ENCODE results near the gene BHMT2.

DNA sequence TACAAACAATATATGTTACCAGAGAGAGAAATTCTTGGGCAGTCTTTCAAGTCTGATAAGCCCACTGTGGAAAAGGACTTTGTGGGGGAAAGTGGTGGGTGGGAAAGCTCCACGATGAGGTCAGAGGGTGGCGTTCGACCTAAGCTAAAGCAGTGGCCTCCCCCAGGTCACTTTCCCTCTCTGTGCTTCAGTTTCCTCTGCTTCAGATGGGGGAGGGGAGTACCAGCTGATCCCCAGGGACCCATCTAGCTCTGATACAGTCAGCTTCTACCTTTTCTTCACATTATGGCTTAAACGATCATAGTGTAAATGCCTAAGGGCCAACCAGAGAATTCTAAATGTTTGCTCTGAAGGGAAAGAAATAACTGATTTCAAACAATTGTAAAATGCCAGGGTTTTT lies 47.8 kb upstream of the BHMT2 start:
- TF ChIP-seq, protein P1, sequence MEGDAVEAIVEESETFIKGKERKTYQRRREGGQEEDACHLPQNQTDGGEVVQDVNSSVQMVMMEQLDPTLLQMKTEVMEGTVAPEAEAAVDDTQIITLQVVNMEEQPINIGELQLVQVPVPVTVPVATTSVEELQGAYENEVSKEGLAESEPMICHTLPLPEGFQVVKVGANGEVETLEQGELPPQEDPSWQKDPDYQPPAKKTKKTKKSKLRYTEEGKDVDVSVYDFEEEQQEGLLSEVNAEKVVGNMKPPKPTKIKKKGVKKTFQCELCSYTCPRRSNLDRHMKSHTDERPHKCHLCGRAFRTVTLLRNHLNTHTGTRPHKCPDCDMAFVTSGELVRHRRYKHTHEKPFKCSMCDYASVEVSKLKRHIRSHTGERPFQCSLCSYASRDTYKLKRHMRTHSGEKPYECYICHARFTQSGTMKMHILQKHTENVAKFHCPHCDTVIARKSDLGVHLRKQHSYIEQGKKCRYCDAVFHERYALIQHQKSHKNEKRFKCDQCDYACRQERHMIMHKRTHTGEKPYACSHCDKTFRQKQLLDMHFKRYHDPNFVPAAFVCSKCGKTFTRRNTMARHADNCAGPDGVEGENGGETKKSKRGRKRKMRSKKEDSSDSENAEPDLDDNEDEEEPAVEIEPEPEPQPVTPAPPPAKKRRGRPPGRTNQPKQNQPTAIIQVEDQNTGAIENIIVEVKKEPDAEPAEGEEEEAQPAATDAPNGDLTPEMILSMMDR (IDR thresholded peaks at IDR 0.05) = no peak
- TF ChIP-seq EZH2phosphoT487 (IDR thresholded peaks at IDR 0.05) (no peak), EZH2 (IDR thresholded peaks at IDR 0.05) (no peak)
